Stimulated activated CD8-positive, alpha-beta memory T cell treated with anti-CD3 and anti-CD28 coated beads, Interleukin-15, amount 100 ng/mL, for 48 hours (primary cell): ENCODE measurements around the gene THSD4.
"Not testable (repeated sequence)": the region's sequence is repeated elsewhere in the genome, so short reads cannot be mapped to it uniquely, and the experiment has no call there.

Experiments
- DNase-seq, 2 donors: peaks; one replicate each; pipeline ENCODE4 v3.0.0-alpha.2; 2020; ENCODE audit warnings: low read depth in 2 of 2

The THSD4 gene

DNA sequence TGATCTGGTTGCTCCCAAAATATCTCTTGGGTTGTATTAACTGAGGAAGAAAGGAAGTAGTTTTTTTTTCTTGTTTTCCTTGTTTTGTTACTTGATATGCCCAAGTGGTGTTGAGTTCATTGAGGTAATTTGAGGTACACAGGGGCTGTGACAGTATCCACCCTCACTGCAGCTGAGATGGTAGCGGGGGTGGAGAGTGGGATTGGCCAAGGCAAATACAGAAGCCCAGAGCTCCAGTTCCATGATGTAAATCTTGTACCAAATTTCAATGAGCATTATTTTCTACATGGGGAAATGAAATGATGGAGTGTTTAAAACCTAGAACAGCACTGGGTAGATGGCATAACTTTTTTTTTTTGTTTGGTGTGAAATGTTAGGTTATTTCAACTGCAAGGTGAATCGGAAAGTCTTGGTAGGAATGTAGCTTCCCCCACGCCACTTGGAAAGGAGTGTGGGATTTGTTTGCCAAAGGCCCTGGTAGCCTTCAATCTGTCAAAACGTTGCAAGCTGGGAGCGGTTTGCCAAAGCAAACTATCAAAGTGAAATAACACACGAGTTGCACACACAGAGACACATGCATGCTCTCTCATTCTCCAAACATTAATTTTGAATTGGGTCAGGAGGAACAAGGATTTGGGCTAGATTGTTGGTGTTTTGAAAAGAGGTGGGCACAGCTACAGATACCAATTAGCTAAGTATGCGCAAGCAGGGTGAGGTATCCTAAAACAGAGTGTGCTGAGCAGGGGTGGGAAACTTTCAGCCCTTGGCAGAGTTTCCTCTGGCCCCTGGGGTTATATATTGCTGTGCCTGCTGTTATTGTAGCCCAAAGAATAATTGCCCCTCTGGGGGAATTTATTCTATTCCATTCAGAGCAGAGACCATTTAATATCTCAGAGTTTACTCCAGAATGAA is 34.6 kb downstream of the THSD4 start:
- DNase-seq, result no peak

DNA sequence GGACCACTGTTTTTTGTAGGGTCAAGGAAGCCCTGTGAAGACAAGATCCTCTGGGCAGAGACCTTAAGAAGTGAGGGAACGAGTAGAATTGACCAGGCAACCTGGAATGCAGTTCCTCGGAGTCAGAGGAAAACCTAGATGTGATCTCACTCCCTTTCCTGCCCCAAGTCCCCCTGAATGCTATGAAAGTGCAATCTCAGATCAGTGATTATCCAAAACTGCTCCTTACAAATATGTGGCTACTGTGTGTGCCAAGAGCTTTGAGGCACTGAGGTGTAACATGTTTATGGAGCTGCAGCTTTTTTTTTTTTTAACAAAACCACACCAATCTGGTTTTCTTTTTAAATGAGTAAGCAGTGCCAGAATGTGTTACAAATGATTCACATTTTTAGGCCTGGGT is 35.8 kb downstream of the THSD4 start:
- no peak for DNase-seq

DNA sequence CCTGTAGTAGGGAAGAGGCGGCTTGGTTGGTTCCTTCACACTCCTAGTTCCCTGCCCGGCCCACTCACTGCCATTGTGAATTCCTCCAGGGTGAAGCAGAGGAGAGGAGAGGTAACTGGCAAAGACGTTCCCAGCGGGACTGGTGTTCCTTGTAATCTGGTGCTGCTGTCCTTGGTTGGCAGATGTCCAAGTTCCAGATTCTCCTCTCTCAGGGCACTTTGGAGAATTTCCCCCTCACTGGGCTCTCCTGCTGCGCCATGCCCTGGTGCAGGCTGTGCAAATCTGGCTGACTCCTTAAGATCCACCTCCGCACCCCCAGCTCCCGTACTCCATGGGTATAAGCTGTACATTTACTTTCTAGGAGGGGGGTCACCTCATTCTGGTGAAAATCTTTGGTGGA is 37.3 kb downstream of the THSD4 start:
- DNase-seq, result no peak

DNA sequence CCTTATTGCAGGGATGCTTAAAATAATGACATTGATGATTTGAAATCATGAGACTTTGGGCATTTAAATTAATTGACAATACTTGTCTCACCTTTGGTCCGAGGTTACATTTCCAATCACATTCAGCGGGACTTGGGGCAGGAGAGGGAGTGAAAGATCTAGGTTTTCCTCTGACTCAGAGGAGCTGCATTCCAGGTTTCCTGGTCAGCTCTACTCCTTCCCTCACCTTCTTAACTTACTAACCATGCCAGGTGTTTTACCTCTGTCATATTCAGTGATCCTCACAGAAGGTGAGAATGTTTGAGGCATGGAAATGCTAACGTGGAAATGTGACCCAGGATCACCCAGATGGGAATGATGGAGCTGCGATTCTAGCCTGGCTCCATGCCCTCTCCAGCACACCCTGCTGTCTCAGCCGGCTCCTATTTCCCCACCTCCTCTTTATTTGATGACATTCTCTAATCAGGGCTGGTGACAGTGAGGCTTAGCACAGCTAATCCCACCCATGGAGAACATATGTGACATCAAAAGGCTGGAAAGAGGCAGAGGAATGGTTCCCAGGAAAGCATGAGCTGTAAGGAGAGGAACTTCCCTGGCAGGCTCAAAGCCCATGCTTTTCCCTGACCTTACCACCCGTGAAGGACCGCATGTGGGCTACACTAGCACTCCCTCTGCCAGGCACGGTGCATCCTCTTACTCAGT is 38.7 kb downstream of the THSD4 start:
- DNase-seq, result no peak

DNA sequence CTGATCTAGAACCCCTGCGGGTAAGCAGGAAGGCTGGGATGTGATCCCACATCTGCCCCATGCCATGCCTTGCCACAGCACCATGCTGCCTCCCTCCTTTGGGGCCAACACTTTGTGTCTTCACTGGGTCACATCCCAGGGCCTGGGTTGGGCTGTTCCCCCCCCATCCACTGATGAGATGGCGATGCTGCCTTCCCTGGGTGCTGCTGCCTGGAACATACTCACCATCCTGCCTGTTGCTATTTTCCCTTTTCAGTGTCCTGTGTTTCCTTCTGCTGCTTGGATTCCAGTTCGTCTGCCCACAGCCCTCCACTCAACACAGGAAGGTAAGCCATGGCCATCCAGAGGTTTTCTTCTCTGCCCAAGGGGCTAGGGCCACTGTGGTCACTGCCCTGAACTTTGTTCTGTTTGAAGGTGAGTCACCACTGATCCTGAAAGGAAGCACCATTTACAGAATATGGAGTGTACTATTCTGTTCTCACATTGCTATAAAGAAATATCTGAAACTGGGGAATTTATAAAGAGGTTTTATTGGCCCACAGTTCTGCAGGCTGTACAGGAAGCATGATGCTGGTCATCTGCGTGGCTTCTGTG is 39.4 kb downstream of the THSD4 start:
- DNase-seq, result no peak

DNA sequence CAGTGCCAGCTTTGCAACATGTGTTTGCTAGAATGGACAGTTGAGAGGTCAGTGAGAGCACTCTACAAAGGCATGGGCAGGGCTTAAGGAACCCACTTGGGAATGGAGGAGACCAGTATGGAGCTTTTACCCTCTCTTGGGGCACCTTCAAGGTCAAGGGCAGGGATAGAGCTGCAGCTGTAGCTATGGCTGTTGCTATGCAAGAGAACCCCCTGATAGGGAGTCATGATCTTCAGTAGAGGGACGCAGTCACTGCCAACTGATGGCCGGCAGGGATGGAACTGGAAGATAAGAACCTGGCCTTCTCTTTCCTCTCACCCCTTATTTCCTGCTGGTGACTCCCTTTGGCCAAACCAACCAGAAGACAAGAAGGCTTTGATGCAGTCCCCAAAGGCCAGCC is 40.3 kb downstream of the THSD4 start:
- DNase-seq, result no peak

DNA sequence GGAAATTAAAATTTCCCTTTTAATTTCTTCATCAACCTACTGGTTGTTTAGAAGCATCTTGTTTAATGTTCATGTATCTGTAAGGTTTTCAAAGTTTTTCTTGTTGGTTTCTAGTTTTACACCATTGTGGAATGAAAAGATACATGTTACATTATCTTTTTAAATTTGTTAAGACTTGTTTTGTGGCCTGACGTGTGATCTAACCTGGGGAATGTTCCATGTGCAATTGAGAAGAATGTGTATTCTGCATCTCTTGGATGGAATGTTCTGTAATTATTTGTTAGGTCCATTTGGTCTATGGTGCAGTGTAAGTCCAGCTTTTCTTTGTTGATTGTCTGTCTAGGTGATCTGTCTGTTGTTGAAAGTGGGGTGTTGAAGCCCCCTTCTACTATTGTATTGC is 45.7 kb downstream of the THSD4 start:
- no peak for DNase-seq

DNA sequence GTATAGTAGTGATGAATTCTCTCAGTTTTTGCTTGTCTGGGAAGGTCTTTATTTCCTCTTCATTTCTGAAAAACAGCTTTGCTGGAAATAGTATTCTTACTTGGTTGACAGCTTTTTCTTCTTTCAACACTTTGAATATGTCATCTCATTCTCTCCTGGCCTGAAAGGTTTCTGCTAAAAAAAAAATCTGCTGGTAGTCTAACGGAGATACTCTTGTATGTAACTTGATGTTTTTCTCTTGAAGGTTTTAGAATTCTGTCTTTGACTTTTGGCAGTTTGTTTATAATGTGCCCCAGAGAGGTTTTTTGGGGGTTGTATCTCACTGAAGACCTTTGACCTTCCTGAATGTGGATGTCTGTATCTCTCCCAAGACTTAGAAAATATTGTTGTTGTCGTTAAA is 47.0 kb downstream of the THSD4 start:
- no peak for DNase-seq

DNA sequence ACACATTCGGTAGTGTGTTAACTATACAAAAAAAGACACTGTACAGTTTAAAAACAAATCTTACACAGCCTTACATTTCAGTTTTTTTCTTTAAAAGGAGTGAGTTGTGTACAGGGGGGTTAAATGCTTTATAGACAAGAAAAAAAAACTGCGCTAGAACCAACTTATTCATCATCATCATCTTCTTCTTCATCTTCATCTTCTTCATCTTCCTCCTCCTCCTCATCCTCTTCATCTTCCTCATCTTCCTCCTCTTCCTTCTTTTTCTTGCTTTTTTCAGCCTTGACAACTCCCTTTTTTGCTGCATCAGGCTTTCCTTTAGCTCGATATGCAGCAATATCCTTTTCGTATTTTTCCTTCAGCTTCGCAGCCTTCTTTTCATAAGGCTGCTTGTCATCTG is 49.3 kb downstream of the THSD4 start:
- DNase-seq, result not testable (repeated sequence)

DNA sequence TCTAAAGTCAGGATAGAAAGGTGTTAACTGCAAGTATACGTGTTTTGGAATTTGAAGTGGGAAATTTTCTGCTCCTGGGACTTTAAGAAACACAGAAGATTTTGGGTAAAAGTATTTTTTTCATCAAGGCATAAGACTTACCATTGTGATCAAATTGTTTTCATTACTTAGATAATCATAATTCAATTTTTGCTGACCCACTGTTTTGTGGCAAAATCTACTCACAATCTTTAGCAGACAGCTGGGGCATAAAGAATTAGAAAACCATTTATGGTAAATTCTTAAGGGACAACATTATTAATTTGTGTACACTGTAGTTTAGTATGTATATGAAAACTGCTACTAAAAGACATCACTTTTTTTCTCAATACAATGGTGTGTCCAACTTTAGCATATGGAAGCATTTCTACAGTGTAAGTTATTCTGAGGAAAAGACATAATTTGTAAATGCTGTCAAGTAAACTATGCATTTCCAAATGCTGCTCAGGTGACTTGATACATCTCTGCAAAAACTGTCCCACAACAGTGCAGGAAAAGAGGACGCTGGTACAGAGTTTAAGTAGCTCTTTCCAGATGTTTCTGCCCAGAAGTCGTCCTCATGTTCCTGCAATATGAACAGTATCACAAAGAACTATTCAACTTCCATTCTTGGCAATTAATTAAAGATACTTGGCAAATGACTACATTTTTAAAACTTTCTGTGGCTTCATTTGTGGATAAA is 52.3 kb downstream of the THSD4 start:
- no peak for DNase-seq

DNA sequence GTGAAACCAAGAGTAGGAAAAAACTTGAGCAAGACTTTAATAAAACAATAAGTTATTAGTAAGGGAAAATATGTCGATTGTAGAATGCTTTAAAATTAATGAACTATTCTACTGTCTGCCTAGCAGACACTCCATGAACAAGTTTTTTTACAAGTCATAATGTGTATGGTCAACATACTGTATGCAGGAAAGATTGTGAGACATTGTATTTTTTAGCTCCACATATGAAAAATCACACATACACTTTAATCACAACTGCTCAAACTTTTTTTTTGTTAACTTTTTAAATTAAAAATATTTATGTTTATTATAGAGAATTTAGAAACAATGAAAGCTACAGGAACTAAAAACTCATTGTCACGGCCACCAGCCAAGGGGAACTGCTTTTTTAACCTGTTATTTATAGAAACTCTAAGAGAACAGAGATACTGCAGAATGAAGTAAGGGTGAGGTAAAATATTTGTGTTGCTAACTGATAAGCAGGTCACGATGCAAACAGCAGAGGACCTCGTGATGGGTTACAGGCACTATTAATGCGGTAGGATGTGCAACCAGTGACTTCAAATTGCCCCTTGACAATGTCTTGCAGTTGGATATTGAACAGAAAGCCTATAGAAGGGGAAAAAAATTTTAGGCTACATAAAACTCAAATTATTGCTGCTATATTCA is 53.0 kb downstream of the THSD4 start:
- DNase-seq, result no peak

DNA sequence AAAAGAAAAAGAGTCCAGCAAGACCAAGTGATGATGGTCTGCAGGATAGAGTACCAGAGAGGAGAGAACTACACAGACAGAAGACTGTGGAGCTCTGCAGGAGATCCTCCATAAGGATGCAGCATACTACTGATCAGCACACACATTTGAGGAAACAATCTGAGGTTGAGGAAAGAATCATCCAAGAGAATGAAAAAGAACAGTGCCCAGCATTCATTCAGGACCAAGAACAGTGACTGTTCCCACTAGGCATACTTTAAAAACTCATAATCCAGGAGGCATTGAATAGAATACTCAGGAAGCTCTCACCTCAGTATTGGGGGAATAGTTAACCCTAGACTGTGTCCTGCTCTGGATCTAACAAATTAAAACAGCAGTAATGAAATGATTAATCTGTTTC is 54.9 kb downstream of the THSD4 start:
- no peak for DNase-seq

DNA sequence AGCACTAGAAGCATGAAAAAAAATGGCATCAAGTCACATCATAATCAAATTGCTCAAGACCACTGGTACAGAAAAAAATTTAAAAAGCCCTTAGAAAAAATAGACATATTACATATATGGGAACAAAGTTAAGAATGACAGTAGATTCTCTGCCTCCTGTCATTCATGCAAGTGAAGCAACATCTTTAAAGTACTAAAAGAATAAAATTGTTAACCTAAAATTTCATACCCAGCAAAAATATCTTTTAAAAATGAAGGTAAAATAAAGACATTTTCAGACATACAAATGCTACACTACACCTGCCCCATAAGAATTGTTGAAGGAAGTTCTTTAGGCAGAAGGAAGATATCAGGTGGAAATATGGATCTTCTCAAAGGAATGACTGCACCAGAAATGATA is 55.9 kb downstream of the THSD4 start:
- no peak for DNase-seq

DNA sequence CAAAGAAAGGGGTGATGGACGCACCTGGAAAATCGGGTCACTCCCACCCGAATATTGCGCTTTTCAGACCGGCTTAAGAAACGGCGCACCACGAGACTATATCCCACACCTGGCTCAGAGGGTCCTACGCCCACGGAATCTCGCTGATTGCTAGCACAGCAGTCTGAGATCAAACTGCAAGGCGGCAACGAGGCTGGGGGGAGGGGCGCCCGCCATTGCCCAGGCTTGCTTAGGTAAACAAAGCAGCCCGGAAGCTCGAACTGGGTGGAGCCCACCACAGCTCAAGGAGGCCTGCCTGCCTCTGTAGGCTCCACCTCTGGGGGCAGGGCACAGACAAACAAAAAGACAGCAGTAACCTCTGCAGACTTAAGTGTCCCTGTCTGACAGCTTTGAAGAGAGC is 59.1 kb downstream of the THSD4 start:
- not testable (repeated sequence) for DNase-seq

DNA sequence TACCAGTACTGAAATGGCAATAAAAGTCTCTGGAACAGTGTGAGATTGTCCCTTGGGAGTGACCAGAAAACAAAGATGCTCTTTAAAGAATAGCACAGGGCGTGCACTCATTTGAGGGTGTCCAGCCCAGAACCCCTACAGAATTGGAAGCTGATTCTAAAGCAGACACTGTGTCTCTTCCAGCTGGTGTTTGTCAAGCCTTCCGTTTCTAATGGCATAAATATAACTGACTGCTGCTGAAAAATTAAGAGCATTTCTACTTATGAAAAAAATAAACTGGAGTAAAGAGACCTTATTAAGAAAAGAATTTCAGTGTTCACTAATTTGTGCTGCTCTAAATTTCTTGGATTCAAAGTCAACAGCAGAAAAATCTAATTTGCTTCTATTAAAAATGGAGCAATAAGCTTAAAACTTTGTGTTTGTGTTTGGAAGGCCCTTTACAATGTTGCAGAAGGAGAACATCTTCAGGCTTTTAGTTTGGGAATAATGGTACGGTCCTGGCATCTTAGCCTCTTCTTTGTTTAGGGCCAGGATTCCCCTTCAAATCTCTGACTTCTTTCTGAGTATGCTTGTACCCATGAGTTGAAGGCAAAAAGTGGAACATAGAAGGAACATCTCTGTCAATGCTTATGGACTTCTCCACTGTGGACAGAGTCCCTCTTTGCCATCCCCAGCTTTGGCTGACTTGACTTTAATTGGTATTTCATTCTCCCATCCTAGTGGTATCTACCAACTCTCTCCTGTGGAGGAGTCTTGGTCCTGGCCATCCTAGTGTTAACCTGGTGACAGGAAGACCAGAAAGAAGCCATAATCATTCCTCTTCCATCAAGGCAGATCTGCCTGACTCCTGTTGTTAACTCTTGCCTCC is 65.9 kb downstream of the THSD4 start:
- no peak for DNase-seq

DNA sequence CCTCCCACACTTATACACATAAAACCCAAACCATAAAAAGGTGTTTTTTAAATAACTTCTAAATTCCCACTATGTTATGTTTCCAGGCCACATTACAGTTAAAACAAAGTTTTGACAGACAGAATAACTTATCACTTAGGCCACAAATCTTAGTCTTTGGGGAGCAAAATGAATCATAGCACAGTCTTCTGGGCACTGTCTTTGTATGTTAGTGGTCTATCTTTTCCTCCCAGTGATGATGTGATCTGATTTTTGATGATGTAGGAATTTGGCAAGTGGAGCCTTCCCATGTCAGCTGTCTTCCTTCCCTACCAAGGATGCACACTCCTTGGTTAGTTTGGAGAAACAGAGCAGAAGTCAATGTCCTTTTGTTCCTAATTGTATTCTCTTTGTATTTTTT is 67.3 kb downstream of the THSD4 start:
- no peak for DNase-seq

DNA sequence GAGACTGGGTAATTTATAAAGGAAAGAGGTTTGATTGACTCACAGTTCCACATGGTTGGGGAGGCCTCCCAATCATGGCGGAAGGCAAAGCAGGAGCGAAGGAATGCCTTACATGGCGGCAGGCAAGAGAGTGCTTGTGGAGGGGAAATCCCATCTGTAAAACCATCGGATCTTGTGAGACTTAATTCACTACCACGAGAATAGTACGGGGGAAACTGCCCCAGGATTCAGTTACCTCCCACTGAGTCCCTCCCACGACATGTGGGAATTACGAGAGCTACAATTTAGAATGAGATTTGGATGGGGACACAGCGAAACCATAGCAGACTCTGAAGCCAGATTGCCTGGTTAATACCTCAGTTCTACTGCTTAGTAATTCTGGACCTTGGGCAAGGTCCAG is 67.8 kb downstream of the THSD4 start:
- DNase-seq, result no peak

DNA sequence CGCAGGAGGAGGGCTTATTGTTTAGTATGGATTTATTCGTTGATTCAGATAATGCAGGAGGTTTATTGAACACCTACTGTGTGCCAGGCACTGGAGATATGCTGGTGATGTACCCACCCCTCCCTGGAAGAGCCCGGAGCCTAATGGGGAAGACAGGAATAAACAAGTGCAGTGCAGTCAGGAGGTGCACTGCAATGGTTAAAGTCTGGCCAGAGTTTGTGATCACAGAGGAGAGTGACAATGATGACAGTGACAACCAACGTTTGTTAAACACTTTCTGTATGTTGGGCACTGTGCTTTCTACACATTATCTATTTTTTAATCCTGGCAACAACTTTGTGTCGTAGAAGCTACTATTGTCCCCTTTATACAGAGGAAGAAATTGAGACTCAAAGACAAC is 70.4 kb downstream of the THSD4 start:
- DNase-seq, result no peak

DNA sequence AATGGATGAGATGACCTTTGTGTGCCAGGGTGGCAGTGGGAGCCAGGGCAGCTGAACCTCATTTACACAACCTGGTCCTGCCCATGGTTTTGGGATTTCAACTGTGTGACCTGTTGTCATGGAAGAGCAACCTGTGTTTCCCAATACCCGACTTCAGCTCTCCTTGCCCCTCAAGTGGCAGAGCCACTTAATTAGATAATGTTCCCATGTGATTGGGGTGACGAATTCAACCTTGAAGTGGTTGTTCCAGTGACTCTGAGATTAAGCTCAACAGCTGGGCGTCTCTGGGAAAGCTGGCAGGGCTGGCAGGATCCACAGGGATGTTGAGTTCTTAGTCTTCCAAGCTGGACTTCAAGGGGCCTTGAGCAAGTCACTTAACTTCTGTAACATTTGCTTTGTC is 71.0 kb downstream of the THSD4 start:
- DNase-seq, result no peak

DNA sequence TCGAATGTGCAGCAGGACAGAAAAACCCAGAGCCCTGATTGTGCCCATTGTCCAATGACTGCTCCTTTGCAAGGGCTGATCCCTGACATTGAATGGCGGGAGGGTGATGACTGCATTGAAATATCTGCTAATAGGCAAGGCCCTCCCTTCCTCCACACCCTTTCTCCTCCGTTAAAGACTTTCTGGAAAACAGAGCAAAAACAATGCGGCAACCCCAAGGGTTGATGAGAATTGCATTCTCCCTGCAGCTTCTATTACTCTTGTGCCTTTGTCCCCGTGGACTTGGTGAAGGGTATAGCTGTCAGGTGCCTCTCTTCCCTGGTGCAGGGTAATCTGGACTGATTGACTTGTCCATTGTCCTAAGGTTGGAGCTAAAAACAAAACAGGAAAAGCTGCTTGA is 71.8 kb downstream of the THSD4 start:
- no peak for DNase-seq

DNA sequence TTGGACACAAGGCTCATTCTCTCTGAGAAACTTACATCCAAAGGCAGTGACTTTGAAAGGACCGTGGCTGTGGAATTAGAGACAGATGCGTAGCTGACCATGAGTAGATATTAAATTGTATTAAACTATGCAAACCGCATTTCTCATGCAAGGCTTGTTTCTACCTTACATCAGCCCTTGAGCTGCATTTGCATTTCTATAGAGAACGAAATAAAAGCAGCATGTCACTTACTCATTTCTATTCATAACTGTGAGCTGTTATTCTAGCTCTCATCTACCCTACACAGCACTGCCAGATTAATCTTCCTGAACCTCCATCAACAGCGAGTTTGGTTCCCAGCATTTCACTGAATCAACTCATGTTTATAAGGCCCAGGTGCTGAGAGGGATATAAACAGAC is 72.3 kb downstream of the THSD4 start:
- DNase-seq, result no peak
